Measurements from ENCODE around the gene ACTR2.

Gene ACTR2

GRCh38 chr2:65263986-65264385, 36.4 kb downstream of the ACTR2 start:
- no peak for DNase-seq (ENCODE audit: low read depth in 1 of 2, low spot score in 1 of 2)
- Histone ChIP-seq H3K27ac (replicated peaks) (no peak overlapping the region), H3K4me3 (replicated peaks; ENCODE audit: insufficient read depth, low read length) (no peak overlapping the region), H3K27me3 (ENCODE audit: insufficient read depth, poor library complexity, severe bottlenecking) (no peaks in the 10 kb centered on the region)
- TF ChIP-seq REST (IDR thresholded peaks at IDR 0.05; ENCODE audit: insufficient replicate concordance, low read depth): no peak
- no peak for TF ChIP-seq SPI1 (IDR thresholded peaks at IDR 0.05; ENCODE audit: borderline replicate concordance, low read depth)
- TF ChIP-seq POLR2AphosphoS5 (IDR thresholded peaks at IDR 0.05; ENCODE audit: low read depth): no peak
- no peak for TF ChIP-seq GABPA (IDR thresholded peaks at IDR 0.05; ENCODE audit: low read depth)
- no peak for TF ChIP-seq CTCF (IDR thresholded peaks at IDR 0.05; ENCODE audit: insufficient read depth, low read length)

- TF ChIP-seq POLR2AphosphoS5 (IDR thresholded peaks at IDR 0.05; ENCODE audit: low read depth) (no peak), GABPA (IDR thresholded peaks at IDR 0.05; ENCODE audit: low read depth) (no peak), REST (IDR thresholded peaks at IDR 0.05; ENCODE audit: insufficient replicate concordance, low read depth) (no peak), SPI1 (IDR thresholded peaks at IDR 0.05; ENCODE audit: borderline replicate concordance, low read depth) (no peak), CTCF (IDR thresholded peaks at IDR 0.05; ENCODE audit: insufficient read depth, low read length) (peak; percentile 32)
- Histone ChIP-seq H3K27me3 (ENCODE audit: insufficient read depth, poor library complexity, severe bottlenecking) (no peaks in the 10 kb centered on the region), H3K27ac (replicated peaks) (no peak overlapping the region), H3K4me3 (replicated peaks; ENCODE audit: insufficient read depth, low read length) (no peak overlapping the region)
- peak in 1 of 2 experiments; percentile 21 for DNase-seq (ENCODE audit: low read depth in 1 of 2, low spot score in 1 of 2)
These were observed 37.4 kb downstream of the ACTR2 start for GRCh38 chr2:65264821-65265670.

GRCh38 chr2:65265671-65266045, 38.0 kb downstream of the ACTR2 start:
- no peak overlapping the region for H3K4me3 ChIP-seq (replicated peaks; ENCODE audit: insufficient read depth, low read length)
- no peak for TF ChIP-seq REST (IDR thresholded peaks at IDR 0.05; ENCODE audit: insufficient replicate concordance, low read depth)
- TF ChIP-seq SPI1 (IDR thresholded peaks at IDR 0.05; ENCODE audit: borderline replicate concordance, low read depth): no peak
- TF ChIP-seq POLR2AphosphoS5 (IDR thresholded peaks at IDR 0.05; ENCODE audit: low read depth): no peak
- no peak for TF ChIP-seq GABPA (IDR thresholded peaks at IDR 0.05; ENCODE audit: low read depth)
- TF ChIP-seq CTCF (IDR thresholded peaks at IDR 0.05; ENCODE audit: insufficient read depth, low read length): no peak
- no peak for DNase-seq (ENCODE audit: low read depth in 1 of 2, low spot score in 1 of 2)
- no peaks in the 10 kb centered on the region for H3K27me3 ChIP-seq (ENCODE audit: insufficient read depth, poor library complexity, severe bottlenecking)
- no peak overlapping the region for H3K27ac ChIP-seq (replicated peaks)
